SIG-M5 treated with dmso at 0.1 percent for 504 hours (cell line): ENCODE data around the gene FSTL4.
A peak's percentile ranks its signal among the peaks of the same experiment; 100 is the strongest.

Experiments
- DNase-seq: peaks from one replicate; lab custom pipeline; 2025; ENCODE audit not compliant: unreplicated experiment; lab: John Stamatoyannopoulos, UW

Gene FSTL4

DNA sequence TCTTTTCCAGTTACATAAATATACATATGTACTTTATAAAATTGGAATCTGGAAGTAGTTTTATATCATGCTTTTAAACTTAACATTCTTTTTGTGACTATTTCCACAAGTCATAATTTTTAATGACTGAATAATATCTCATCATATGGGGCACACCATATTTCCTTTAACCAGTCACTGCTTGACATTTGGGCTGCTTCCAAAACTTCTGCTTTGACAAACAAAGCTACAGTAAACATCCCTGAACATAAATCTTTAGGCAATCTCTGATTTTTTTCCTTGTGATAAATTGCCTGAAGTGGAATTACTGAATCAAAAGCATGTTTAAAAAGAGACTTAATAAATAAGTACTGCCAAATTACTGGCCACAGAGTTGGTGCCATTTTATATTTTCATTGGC is 178.0 kb downstream of the FSTL4 start:
- no peak for DNase-seq

DNA sequence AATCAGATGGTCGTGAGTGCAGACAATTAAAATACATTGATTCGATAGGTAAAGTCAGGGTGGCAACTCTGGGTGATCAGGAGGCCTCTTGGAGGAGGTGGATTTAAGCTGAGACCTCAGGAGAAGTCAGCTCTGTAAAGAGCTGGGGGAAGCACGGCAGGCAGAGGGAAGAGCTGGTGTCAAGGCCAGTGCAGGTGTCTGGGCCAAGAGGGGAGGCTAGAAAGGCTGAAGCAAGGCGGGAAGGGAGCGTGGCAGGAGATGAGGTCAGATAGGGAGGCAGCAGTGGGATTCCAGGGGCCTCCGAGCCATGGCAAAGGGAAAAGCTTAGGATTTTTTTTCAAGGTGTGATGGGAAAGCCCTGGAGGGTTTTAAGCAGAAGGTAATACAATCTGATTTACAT is 178.7 kb downstream of the FSTL4 start:
- no peak for DNase-seq

DNA sequence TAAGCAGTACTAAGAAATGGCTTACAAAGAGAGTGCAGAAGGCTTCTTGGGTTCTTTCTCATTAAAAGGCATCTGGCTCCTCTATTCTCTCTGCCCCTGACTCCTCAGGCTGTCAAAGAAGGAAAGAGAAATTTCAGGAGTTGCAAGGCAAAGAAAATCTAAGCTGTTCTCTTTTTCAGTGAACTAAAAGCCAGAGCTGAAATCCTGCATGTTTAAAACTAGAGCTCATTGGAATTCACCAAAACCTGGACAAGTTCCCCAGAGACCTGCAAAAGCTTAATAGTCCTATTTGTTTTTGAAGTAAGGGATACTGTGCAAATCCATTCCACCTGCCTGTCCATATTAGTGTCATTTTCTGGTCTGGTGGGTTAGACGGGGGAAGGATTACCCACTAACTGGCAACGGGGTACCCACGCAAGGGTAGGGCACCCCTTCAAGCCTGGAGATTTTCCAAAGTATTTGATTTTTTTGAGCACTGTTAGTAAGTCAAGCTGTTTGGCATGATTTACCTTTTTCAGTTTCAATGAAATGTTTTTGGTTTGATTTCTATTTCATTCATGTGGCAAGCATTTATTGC is 179.3 kb downstream of the FSTL4 start:
- no peak for DNase-seq

- no peak for DNase-seq
Observed at GRCh38 chr5:133431326-133431865, 180.9 kb downstream of the FSTL4 start.

- DNase-seq: no peak
Observed at GRCh38 chr5:133430095-133430494, 182.2 kb downstream of the FSTL4 start.

DNA sequence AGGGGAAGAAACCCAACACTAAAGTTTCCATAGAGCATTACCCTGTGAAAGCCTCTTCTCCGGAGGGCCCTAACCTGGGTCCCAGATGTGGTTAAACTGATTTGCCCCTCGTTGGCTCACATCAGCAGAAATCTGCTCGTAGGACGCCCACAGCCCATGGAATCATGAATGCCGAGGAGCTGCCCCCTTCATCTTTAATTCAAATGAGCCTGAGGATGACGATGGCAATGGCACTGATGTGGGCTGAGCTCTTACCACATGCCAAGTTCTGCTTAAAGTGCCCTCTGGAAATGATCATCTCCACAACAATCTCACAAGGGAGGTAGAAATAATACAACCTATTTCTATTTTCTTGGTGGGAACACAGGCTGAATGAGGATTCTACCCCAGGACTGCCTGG is 183.3 kb downstream of the FSTL4 start:
- DNase-seq: no peak

DNA sequence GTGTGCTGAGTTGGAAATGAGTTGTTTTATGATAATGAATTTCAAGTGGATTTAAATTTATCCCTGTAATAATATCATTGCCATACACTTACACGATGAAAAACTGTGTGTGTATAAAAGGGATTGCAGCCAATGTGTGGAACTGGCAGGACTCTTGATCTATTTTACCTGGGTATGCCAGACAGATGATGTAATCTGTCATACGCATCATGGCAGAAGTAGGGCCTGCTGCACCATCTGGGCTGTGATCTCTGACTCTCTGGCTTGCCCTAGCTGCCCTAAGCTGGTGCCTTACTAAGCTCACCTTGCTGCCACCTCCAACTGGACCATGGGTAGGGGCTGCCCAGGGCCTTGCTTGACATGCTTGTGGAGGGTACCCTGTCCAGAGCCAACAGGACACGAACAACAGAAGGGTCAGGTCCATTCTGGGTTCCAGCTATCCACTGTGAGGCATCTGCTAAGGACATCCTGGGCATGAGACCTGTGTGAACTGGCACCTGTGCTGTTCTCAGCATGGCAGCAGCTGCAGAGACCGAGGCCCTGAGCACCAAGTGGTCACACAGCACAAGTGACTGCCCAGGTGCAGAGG is 184.2 kb downstream of the FSTL4 start:
- DNase-seq: no peak

DNA sequence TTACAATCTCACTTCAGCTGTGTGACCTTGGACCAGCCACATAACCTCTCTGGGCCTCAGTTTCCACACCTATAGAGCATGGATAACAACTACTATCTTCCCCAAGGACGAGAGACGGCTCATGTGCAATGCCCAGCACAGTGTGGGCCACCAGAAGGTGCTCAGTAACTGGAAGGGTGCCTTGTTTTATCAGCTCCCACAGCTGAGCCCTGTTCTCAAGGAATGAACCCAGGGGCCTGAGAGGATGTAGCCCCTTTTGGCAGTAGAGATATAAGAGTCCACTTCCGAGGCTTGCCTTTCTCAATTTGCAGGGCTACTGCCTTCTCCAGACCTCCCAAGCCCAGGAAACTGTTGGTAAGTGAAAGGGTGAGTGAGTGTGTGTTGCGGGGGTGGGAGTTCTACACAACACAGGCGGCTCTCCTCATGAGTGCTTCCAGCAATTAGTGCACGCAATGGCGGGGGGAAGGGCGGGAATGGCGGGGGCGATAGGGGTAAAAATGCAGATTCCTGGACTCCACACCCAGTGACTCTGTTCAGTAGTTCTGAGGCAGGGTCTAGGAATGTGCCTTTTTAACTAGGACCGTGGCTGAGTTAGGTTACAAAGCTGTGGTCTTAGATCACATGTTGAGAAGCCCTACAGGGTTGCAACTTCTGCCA is 185.1 kb downstream of the FSTL4 start:
- no peak for DNase-seq

- no peak for DNase-seq
Observed at GRCh38 chr5:133426264-133426663, 186.1 kb downstream of the FSTL4 start.

GRCh38 chr5:133425764-133426163 is 186.6 kb downstream of the FSTL4 start:
- no peak for DNase-seq

DNA sequence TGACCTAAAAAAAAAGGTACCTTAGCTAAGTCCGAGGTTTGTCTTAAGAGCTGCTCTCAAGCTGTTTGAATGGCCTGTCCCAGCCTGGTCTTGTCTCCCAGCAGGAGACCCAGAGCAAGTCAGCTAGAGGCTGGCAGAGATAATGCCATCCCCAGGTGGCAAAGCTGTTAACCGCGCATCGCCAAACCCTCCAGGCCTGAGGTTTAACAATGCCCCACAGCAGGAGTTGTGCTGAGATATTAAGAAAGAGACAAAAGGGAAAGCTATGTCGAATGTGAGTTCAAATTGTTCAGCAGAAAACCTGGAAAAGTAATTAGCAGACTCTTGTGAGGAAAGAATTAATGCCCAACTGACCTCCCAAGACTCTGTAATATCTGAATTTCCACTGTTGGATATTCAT is 187.1 kb downstream of the FSTL4 start:
- DNase-seq: no peak

GRCh38 chr5:133423618-133424282 is 188.6 kb downstream of the FSTL4 start:
- peak; percentile 37 for DNase-seq

DNA sequence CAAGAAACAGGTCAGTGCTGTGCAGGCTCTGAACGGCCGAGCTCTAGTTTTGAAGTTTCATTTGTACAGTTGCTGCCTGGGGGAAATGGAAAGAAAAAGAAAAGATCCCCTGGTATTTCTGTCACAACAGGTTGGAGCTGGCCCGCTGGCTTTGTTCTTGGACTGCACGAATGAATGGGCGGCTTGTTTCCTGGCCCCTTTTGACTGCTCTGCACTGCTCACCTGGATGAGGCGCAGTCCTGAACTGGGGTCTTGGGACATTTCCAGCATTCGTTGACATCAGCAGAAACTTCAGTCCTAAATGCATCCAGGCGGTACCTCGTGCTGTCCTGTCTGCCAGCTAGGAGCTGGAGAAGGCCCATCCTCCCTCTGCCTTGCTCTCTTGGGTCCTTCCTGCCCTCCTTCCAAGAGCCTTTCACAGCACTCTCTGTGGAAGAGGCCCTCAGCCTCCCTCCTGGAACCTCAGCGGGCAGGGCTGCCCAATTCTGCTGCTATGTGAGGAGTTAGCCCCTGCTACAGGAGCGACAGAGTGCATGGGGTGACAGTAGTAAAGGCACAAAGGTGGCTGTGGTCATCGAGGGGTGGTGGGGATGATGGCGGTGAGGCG is 189.2 kb downstream of the FSTL4 start:
- no peak for DNase-seq

DNA sequence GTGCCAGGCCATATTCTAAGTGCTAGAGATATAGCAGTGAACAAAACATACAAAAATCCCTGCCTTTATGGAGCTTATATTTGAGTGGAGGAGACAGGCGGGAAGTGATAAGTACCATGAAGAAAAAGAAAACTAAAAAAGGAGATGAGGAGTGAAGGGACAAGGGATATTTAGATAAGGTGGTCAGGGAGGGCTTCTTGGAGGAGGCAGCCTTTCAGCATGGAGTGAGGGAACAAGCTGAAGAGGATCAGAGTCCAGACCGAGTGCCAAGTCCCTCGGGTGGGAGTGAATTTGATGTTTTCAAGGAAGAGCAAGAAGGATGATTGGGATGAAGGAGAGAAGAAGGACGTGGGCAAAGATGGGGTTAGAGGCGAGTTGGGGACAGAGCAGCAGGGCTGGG is 190.5 kb downstream of the FSTL4 start:
- DNase-seq: no peak

- peak; percentile 7 for DNase-seq
Observed at GRCh38 chr5:133421394-133421793, 190.9 kb downstream of the FSTL4 start.

- DNase-seq: no peak
Observed at GRCh38 chr5:133420440-133421301, 191.7 kb downstream of the FSTL4 start.

- no peak for DNase-seq
Observed at GRCh38 chr5:133415906-133416305, 196.4 kb downstream of the FSTL4 start.

GRCh38 chr5:133415506-133415905 is 196.8 kb downstream of the FSTL4 start:
- DNase-seq: no peak

GRCh38 chr5:133412661-133413060 is 199.7 kb downstream of the FSTL4 start:
- DNase-seq: no peak

GRCh38 chr5:133410335-133410828 is 202.0 kb downstream of the FSTL4 start:
- DNase-seq: no peak
